Parathyroid adenoma (tissue), 2 donors: ENCODE data around the gene ARL13B.
A peak's percentile ranks its signal among the peaks of the same experiment; 100 is the strongest.

Source experiments
- H2AFZ ChIP-seq: fragments of 300-600 bp; sonication (generic); one replicate; pipeline ENCODE4 v1.7.0; 2017; ENCODE audit warnings: antibody characterized with exemption, mild to moderate bottlenecking
- H3K27ac ChIP-seq: fragments of 300-600 bp; sonication (generic); one replicate; pipeline ENCODE4 v1.7.0; 2017
- H3K27me3 ChIP-seq: fragments of 300-600 bp; sonication (generic); one replicate; pipeline ENCODE4 v1.7.0; 2017; ENCODE audit warnings: low read length; ENCODE audit not compliant: control insufficient read depth, insufficient read depth
- H3K36me3 ChIP-seq: fragments of 300-600 bp; sonication (generic); one replicate; pipeline ENCODE4 v1.7.0; 2017; ENCODE audit warnings: low read length; ENCODE audit not compliant: control insufficient read depth, insufficient read depth
- H3K4me1 ChIP-seq: fragments of 300-600 bp; sonication (generic); one replicate; pipeline ENCODE4 v1.7.0; 2017; ENCODE audit warnings: control low read depth
- H3K4me2 ChIP-seq: fragments of 300-600 bp; sonication (generic); one replicate; pipeline ENCODE4 v1.7.0; 2017; ENCODE audit warnings: low read length
- H3K4me3 ChIP-seq: fragments of 300-600 bp; sonication (generic); one replicate; pipeline ENCODE4 v1.7.0; 2017; ENCODE audit warnings: low read depth, low read length
- H3K79me2 ChIP-seq: fragments of 300-600 bp; sonication (generic); one replicate; pipeline ENCODE4 v1.7.0; 2017; ENCODE audit warnings: control low read depth
- H3K9ac ChIP-seq: fragments of 300-600 bp; sonication (generic); one replicate; pipeline ENCODE4 v1.7.0; 2017; ENCODE audit warnings: mild to moderate bottlenecking
- H3K9me3 ChIP-seq: fragments of 300-600 bp; sonication (generic); one replicate; pipeline ENCODE4 v1.7.0; 2017; ENCODE audit warnings: low read length; ENCODE audit not compliant: control insufficient read depth
- TF ChIP-seq, protein P1 (sequence below): fragments of 300-600 bp; sonication (generic); IDR thresholded peaks from one replicate; pipeline ENCODE4 v1.7.0; 2017; ENCODE audit warnings: antibody characterized with exemption, mild to moderate bottlenecking
- donor health status: primary hyperparathyroidism.

The ARL13B gene

GRCh38 chr3:94019659-94020058 is 39.7 kb downstream of the ARL13B start:
- Histone ChIP-seq H3K9ac (no peak overlapping the region), H3K4me2 (no peak overlapping the region), H3K27me3 (no peaks in the 10 kb centered on the region), H3K4me1 (no peaks in the 10 kb centered on the region), H3K27ac (no peak overlapping the region), H3K9me3 (no peaks in the 10 kb centered on the region), H3K4me3 (no peak overlapping the region), H2AFZ (no peak overlapping the region), H3K36me3 (no peaks in the 10 kb centered on the region), H3K79me2 (no peaks in the 10 kb centered on the region)
- TF ChIP-seq, protein P1, sequence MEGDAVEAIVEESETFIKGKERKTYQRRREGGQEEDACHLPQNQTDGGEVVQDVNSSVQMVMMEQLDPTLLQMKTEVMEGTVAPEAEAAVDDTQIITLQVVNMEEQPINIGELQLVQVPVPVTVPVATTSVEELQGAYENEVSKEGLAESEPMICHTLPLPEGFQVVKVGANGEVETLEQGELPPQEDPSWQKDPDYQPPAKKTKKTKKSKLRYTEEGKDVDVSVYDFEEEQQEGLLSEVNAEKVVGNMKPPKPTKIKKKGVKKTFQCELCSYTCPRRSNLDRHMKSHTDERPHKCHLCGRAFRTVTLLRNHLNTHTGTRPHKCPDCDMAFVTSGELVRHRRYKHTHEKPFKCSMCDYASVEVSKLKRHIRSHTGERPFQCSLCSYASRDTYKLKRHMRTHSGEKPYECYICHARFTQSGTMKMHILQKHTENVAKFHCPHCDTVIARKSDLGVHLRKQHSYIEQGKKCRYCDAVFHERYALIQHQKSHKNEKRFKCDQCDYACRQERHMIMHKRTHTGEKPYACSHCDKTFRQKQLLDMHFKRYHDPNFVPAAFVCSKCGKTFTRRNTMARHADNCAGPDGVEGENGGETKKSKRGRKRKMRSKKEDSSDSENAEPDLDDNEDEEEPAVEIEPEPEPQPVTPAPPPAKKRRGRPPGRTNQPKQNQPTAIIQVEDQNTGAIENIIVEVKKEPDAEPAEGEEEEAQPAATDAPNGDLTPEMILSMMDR = no peak

- Histone ChIP-seq H3K9ac (no peak overlapping the region), H3K9me3 (no peaks in the 10 kb centered on the region), H3K36me3 (no peaks in the 10 kb centered on the region), H3K4me3 (no peak overlapping the region), H3K27me3 (no peaks in the 10 kb centered on the region), H3K4me2 (no peak overlapping the region), H2AFZ (no peak overlapping the region), H3K79me2 (no peaks in the 10 kb centered on the region), H3K27ac (no peak overlapping the region), H3K4me1 (no peaks in the 10 kb centered on the region)
- TF ChIP-seq, protein P1 = no peak
Measured at GRCh38 chr3:94020293-94020692, 40.3 kb downstream of the ARL13B start.

DNA sequence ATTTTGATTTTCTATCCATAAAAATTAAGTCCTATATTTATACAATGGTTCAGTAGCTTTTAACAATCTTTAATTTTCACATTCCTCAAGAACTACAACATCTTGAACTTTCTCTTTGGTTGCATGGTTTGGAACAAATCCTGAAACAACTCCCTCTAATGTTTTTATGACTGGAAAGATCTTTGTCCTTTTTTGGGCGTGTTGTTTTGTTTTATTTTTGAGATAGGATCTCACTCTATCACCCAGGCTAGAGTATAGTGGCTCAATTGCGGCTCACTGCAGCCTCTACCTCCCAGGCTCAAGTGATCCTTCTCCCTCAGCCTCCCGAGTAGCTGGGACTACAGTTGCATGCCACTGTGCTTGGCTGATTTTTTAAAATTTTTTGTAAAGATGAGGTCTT is 44.4 kb downstream of the ARL13B start:
- H3K4me1 ChIP-seq = no peaks in the 10 kb centered on the region
- H3K27ac ChIP-seq = no peak overlapping the region
- no peak overlapping the region for H3K4me3 ChIP-seq
- TF ChIP-seq, protein P1 = no peak
- H3K36me3 ChIP-seq = no peaks in the 10 kb centered on the region
- H3K4me2 ChIP-seq = no peak overlapping the region
- no peaks in the 10 kb centered on the region for H3K9me3 ChIP-seq
- H2AFZ ChIP-seq = no peak overlapping the region
- no peak overlapping the region for H3K9ac ChIP-seq
- no peaks in the 10 kb centered on the region for H3K27me3 ChIP-seq
- no peaks in the 10 kb centered on the region for H3K79me2 ChIP-seq

DNA sequence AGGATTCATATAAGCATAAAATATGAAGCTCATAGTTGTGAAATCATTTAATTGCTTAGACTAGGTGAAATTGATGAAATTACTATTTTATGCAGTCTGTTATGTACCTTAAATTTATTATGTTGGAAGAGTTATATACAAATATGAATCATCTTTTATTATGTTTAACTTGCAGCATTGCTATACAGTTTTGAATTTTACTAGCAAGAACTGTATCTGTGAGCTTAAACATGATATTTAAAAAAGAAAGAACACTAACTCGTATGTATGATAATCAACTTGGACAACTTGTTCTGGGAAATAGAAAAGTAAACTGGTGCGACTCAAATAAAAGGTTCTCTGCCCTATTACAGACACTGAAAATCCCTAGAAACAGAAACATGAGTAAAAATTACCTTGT is 46.7 kb downstream of the ARL13B start:
- no peak overlapping the region for H3K27ac ChIP-seq
- H3K9me3 ChIP-seq = no peaks in the 10 kb centered on the region
- no peak overlapping the region for H3K4me3 ChIP-seq
- H3K4me2 ChIP-seq = no peak overlapping the region
- H3K79me2 ChIP-seq = no peaks in the 10 kb centered on the region
- H2AFZ ChIP-seq = no peak overlapping the region
- H3K9ac ChIP-seq = no peak overlapping the region
- no peaks in the 10 kb centered on the region for H3K27me3 ChIP-seq
- H3K36me3 ChIP-seq = no peaks in the 10 kb centered on the region
- TF ChIP-seq, protein P1 = no peak
- no peaks in the 10 kb centered on the region for H3K4me1 ChIP-seq

- no peaks in the 10 kb centered on the region for H3K9me3 ChIP-seq
- peak within 1 kb of the TSS; percentile 67 for H3K4me2 ChIP-seq
- peak within 1 kb of the TSS; percentile 52 for H3K4me3 ChIP-seq
- no peaks in the 10 kb centered on the region for H3K79me2 ChIP-seq
- peak within 1 kb of the TSS; percentile 19 for H2AFZ ChIP-seq
- no peaks in the 10 kb centered on the region for H3K27me3 ChIP-seq
- no peaks in the 10 kb centered on the region for H3K36me3 ChIP-seq
- H3K4me1 ChIP-seq = no peaks in the 10 kb centered on the region
- no peak within 1 kb of the TSS for H3K27ac ChIP-seq
- TF ChIP-seq, protein P1 = no peak
- H3K9ac ChIP-seq = no peak within 1 kb of the TSS
Measured at GRCh38 chr3:94028093-94028837, 48.3 kb downstream of the ARL13B start, which contains the start of gene STX19. Gene STX19, minus strand, starts transcription at chr3:94028597. Its CDS starts 13,328 bp downstream, at chr3:94015269.
